Prostate gland (tissue), 2 donors: ENCODE results near the gene LGALS4.
"Not testable (repeated sequence)": the region's sequence is repeated elsewhere in the genome, so short reads cannot be mapped to it uniquely, and the experiment has no call there.

Experiments used
- CTCF ChIP-seq, 4 experiments: fragments of 200-600 bp in 2 of 4; fragments of 450-650 bp in 2 of 4; sonication (generic) in 2 of 4; IDR thresholded peaks; 1 replicate in 3 of 4; 2 replicates in 1 of 4; pipeline ENCODE4 v1.5.1; 2016 to 2019; ENCODE audit warnings: antibody characterized with exemption in 4 of 4, mild to moderate bottlenecking in 2 of 4, moderate library complexity in 2 of 4
- POLR2A ChIP-seq: fragments of 450-650 bp; IDR thresholded peaks from one replicate; pipeline ENCODE4 v1.6.1; 2016; ENCODE audit warnings: antibody characterized with exemption, mild to moderate bottlenecking
- POLR2AphosphoS5 ChIP-seq: sonication (generic); formaldehyde crosslinking; IDR thresholded peaks from one replicate; pipeline ENCODE4 v1.6.1; 2017; ENCODE audit warnings: antibody characterized with exemption

DNA sequence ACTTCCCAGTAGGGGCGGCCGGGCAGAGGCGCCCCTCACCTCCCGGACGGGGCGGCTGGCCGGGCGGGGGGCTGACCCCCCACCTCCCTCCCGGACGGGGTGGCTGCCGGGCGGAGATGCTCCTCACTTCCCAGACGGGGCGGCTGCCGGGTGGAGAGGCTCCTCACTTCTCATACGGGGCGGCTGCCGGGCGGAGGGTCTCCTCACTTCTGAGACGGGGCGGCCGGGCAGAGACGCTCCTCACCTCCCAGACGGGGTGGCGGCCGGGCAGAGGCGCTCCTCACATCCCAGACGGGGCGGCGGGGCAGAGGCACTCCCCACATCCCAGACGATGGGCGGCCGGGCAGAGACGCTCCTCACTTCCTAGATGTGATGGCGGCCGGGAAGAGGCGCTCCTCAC lies 43.0 kb upstream of the LGALS4 start:
- TF ChIP-seq CTCF (IDR thresholded peaks at IDR 0.05); POLR2A; POLR2AphosphoS5: not testable (repeated sequence)
